H9 (cell line): Measurements from ENCODE around the gene NSMF. TPM values are rescaled to one million over a fixed set of nuclear protein-coding genes. Genes with fewer than 3 reads are reported as not detected.

Source experiments
- DNase-seq: peaks from one replicate; pipeline ENCODE4 v3.0.0-alpha.2; 2017
- H2AFZ ChIP-seq: one replicate; pipeline ENCODE4 v1.6.1; 2013; ENCODE audit warnings: mild to moderate bottlenecking, low read length, control low read depth, moderate library complexity
- H2AK5ac ChIP-seq: 2 replicates; pipeline ENCODE4 v1.6.1; 2013; ENCODE audit warnings: low read length, control low read depth, mixed read lengths; ENCODE audit not compliant: insufficient read length
- H2BK120ac ChIP-seq: one replicate; pipeline ENCODE4 v1.6.1; 2013; ENCODE audit warnings: low read depth, mild to moderate bottlenecking, low read length, control low read depth, inconsistent platforms; ENCODE audit not compliant: poor library complexity, severe bottlenecking
- H2BK12ac ChIP-seq: 2 replicates; pipeline ENCODE4 v1.6.1; 2013; ENCODE audit warnings: low read length, control low read depth, mixed read lengths, low read depth; ENCODE audit not compliant: insufficient read length
- H2BK15ac ChIP-seq: 2 replicates; pipeline ENCODE4 v1.6.1; 2013; ENCODE audit warnings: low read depth, low read length, control low read depth
- H2BK20ac ChIP-seq: one replicate; pipeline ENCODE4 v1.6.1; 2013; ENCODE audit warnings: low read depth, mild to moderate bottlenecking, low read length, control low read depth, inconsistent platforms; ENCODE audit not compliant: poor library complexity, severe bottlenecking
- H2BK5ac ChIP-seq: 2 replicates; pipeline ENCODE4 v1.6.1; 2013; ENCODE audit warnings: low read length, control low read depth, mixed read lengths; ENCODE audit not compliant: insufficient read length
- H3K14ac ChIP-seq: 2 replicates; pipeline ENCODE4 v1.6.1; 2013; ENCODE audit warnings: low read length, control low read depth; ENCODE audit not compliant: insufficient read depth
- H3K18ac ChIP-seq: 2 replicates; pipeline ENCODE4 v1.6.1; 2013; ENCODE audit warnings: low read depth, mild to moderate bottlenecking, mixed read lengths, low read length, control low read depth; ENCODE audit not compliant: insufficient read length
- H3K23ac ChIP-seq: 2 replicates; pipeline ENCODE4 v1.6.1; 2013; ENCODE audit warnings: low read length, control low read depth, mixed read lengths, low read depth; ENCODE audit not compliant: insufficient read length
- H3K23me2 ChIP-seq: 2 replicates; pipeline ENCODE4 v1.6.1; 2013; ENCODE audit warnings: low read depth, mild to moderate bottlenecking, mixed read lengths, low read length, control low read depth; ENCODE audit not compliant: insufficient read length, poor library complexity, severe bottlenecking
- H3K27ac ChIP-seq: 2 replicates; pipeline ENCODE4 v1.5.1; 2013; ENCODE audit warnings: low read length, control low read depth, mixed read lengths, low read depth; ENCODE audit not compliant: insufficient read length
- H3K27me3 ChIP-seq: 2 replicates; pipeline ENCODE4 v1.6.1; 2013; ENCODE audit warnings: low read length, control low read depth, inconsistent platforms; ENCODE audit not compliant: insufficient read depth
- H3K4ac ChIP-seq: 2 replicates; pipeline ENCODE4 v1.6.1; 2013; ENCODE audit warnings: low read depth, mild to moderate bottlenecking, control low read depth, inconsistent platforms, low read length, moderate library complexity
- H3K4me1 ChIP-seq: 2 replicates; pipeline ENCODE4 v1.6.1; 2013; ENCODE audit warnings: low read length, control low read depth, inconsistent platforms; ENCODE audit not compliant: insufficient read depth
- H3K4me2 ChIP-seq: 2 replicates; pipeline ENCODE4 v1.6.1; 2013; ENCODE audit warnings: low read length, control low read depth, mixed read lengths; ENCODE audit not compliant: insufficient read length, insufficient read depth
- H3K56ac ChIP-seq: 2 replicates; pipeline ENCODE4 v1.6.1; 2013; ENCODE audit warnings: low read depth, mild to moderate bottlenecking, mixed read lengths, low read length, control low read depth; ENCODE audit not compliant: insufficient read length
- H3K79me1 ChIP-seq: 2 replicates; pipeline ENCODE4 v1.6.1; 2013; ENCODE audit warnings: low read depth, mild to moderate bottlenecking, moderate library complexity, low read length, control low read depth, inconsistent platforms; ENCODE audit not compliant: insufficient read depth, poor library complexity, severe bottlenecking
- H3K79me2 ChIP-seq: 2 replicates; pipeline ENCODE4 v1.6.1; 2013; ENCODE audit warnings: low read length, control low read depth, inconsistent platforms; ENCODE audit not compliant: insufficient read depth
- H3K9ac ChIP-seq: 2 replicates; pipeline ENCODE4 v1.6.1; 2013; ENCODE audit warnings: low read length, control low read depth, mixed read lengths; ENCODE audit not compliant: insufficient read length; ENCODE audit errors: extremely low read depth
- H3K9me3 ChIP-seq: one replicate; pipeline ENCODE4 v1.6.1; 2013; ENCODE audit warnings: low read depth, low read length, inconsistent platforms; ENCODE audit not compliant: control insufficient read depth
- H3T11ph ChIP-seq: one replicate; pipeline ENCODE4 v1.6.1; 2013; ENCODE audit warnings: mild to moderate bottlenecking, low read length, control low read depth, inconsistent platforms
- H4K20me1 ChIP-seq: one replicate; pipeline ENCODE4 v1.6.1; 2013; ENCODE audit not compliant: control insufficient read depth, insufficient read length, insufficient read depth
- H4K5ac ChIP-seq: 2 replicates; pipeline ENCODE4 v1.6.1; 2013; ENCODE audit warnings: low read depth, mild to moderate bottlenecking, mixed read lengths, low read length, control low read depth; ENCODE audit not compliant: insufficient read length
- H4K8ac ChIP-seq: replicated peaks from 2 replicates; pipeline ENCODE4 v1.6.1; 2013; ENCODE audit warnings: low read length, control low read depth, mixed read lengths, low read depth; ENCODE audit not compliant: insufficient read length
- H4K91ac ChIP-seq: 2 replicates; pipeline ENCODE4 v1.6.1; 2013; ENCODE audit warnings: low read depth, mild to moderate bottlenecking, moderate library complexity, mixed read lengths, low read length, control low read depth; ENCODE audit not compliant: insufficient read length
- H3K27ac Mint-ChIP-seq, 3 experiments: 2 replicates in 2 of 3; 3 replicates in 1 of 3; pipeline ENCODE4 v1.8.0; 2020 to 2021; ENCODE audit warnings: mixed read lengths in 3 of 3, mild to moderate bottlenecking in 1 of 3, moderate library complexity in 1 of 3
- H3K27me3 Mint-ChIP-seq: 2 replicates; pipeline ENCODE4 v1.8.0; 2021; ENCODE audit warnings: low read depth, mild to moderate bottlenecking, moderate library complexity, mixed read lengths
- H3K36me3 Mint-ChIP-seq, 3 experiments: 2 replicates in 2 of 3; 3 replicates in 1 of 3; pipeline ENCODE4 v1.8.0; 2020 to 2021; ENCODE audit warnings: low read depth in 3 of 3, mixed read lengths in 3 of 3; ENCODE audit not compliant: insufficient read depth in 1 of 3
- H3K4me1 Mint-ChIP-seq, 2 experiments: 2 replicates each; pipeline ENCODE4 v1.8.0; 2020; ENCODE audit warnings: mixed read lengths in 2 of 2
- H3K4me3 Mint-ChIP-seq, 2 experiments: 2 replicates in 1 of 2; 3 replicates in 1 of 2; pipeline ENCODE4 v1.8.0; 2020 to 2021; ENCODE audit warnings: mild to moderate bottlenecking in 2 of 2, mixed read lengths in 2 of 2, moderate library complexity in 1 of 2
- H3K9me3 Mint-ChIP-seq, 2 experiments: 2 replicates in 1 of 2; 3 replicates in 1 of 2; pipeline ENCODE4 v1.8.0; 2020; ENCODE audit warnings: mild to moderate bottlenecking in 2 of 2, mixed read lengths in 2 of 2, moderate library complexity in 1 of 2
- CTCF ChIP-seq: fragments of 200-600 bp; sonication (generic); conservative IDR thresholded peaks from 3 replicates; pipeline ENCODE4 v1.8.0; 2021; ENCODE audit warnings: antibody characterized with exemption, mild to moderate bottlenecking
- WGBS: extraction: QIAGEN DNeasy Blood & Tissue Kit; methylation state at CpG from one replicate; pipeline ENCODE4 v1.1.7; 2013; ENCODE audit warnings: missing lambda C conversion rate, low lambda C conversion rate, mixed read lengths; ENCODE audit not compliant: insufficient read length; ENCODE audit errors: extremely low coverage; 5-methylcytosine and 5-hydroxymethylcytosine counted together
- total RNA-seq: library from RNA; stranded (reverse); gene quantifications from 2 replicates; pipeline ENCODE4 v1.2.1, GENCODE V29; 2021

NSMF gene
- total RNA-seq, 1 experiment from 2014 or later, result 46.3 TPM

GRCh38 chr9:137415451-137415850 is 43.7 kb downstream of the NSMF start:
- no peak overlapping the region for H3K27ac ChIP-seq
- no peak overlapping the region for H2AK5ac ChIP-seq
- H4K91ac ChIP-seq, result no peak overlapping the region
- Mint-ChIP-seq H3K36me3 (no peaks in the 10 kb centered on the region), H3K4me1 (no peaks in the 10 kb centered on the region; a peak in 1 of 4 replicates), H3K9me3 (no peaks in the 10 kb centered on the region), H3K4me3 (no peak overlapping the region), H3K27me3 (no peaks in the 10 kb centered on the region), H3K27ac (no peak overlapping the region)
- H3K23ac ChIP-seq, result no peak overlapping the region
- H3T11ph ChIP-seq, result no peak overlapping the region
- H4K20me1 ChIP-seq, result no peaks in the 10 kb centered on the region
- H3K14ac ChIP-seq, result no peak overlapping the region
- no peaks in the 10 kb centered on the region for H3K79me2 ChIP-seq
- H4K5ac ChIP-seq, result no peak overlapping the region
- no peaks in the 10 kb centered on the region for H3K27me3 ChIP-seq
- H2BK12ac ChIP-seq, result no peak overlapping the region
- no peak overlapping the region for H2BK20ac ChIP-seq
- H3K56ac ChIP-seq, result no peak overlapping the region
- H3K4ac ChIP-seq, result no peak overlapping the region
- H3K4me1 ChIP-seq, result no peaks in the 10 kb centered on the region
- H2BK15ac ChIP-seq, result no peak overlapping the region
- no peak for DNase-seq
- no peak overlapping the region for H2BK5ac ChIP-seq
- H3K18ac ChIP-seq, result no peak overlapping the region
- no peak overlapping the region for H4K8ac ChIP-seq
- WGBS, result no CpG with 5 or more reads among the region's 5 CpGs
- H3K9me3 ChIP-seq, result no peaks in the 10 kb centered on the region
- H3K4me2 ChIP-seq, result no peak overlapping the region
- H2AFZ ChIP-seq, result no peak overlapping the region
- TF ChIP-seq CTCF, result no peak
- H3K23me2 ChIP-seq, result no peaks in the 10 kb centered on the region
- H3K9ac ChIP-seq, result no peak overlapping the region
- no peak overlapping the region for H2BK120ac ChIP-seq
- H3K79me1 ChIP-seq, result no peaks in the 10 kb centered on the region
